ENCODE data around the gene PF4V1. TPM values are rescaled to one million over a fixed set of nuclear protein-coding genes. Genes with fewer than 3 reads are reported as not detected.
"Not testable (repeated sequence)": the region's sequence is repeated elsewhere in the genome, so short reads cannot be mapped to it uniquely, and the experiment has no call there.

PF4V1 gene
- total RNA-seq, 1 donor from 2014 or later = not detected

- no peak for DNase-seq (ENCODE audit: low spot score)
Measured at GRCh38 chr4:73870260-73870659, 17.2 kb downstream of the PF4V1 start.

- no peak for DNase-seq (ENCODE audit: low spot score)
Measured at GRCh38 chr4:73870768-73871167, 17.7 kb downstream of the PF4V1 start.

- DNase-seq (ENCODE audit: low spot score) = no peak
Measured at GRCh38 chr4:73871511-73872310, 18.6 kb downstream of the PF4V1 start.

GRCh38 chr4:73872316-73873108, 19.4 kb downstream of the PF4V1 start:
- DNase-seq (ENCODE audit: low spot score) = peak; percentile 11

GRCh38 chr4:73874386-73874785, 21.3 kb downstream of the PF4V1 start:
- DNase-seq (ENCODE audit: low spot score) = no peak

- no peak for DNase-seq (ENCODE audit: low spot score)
Measured at GRCh38 chr4:73875401-73875800, 22.3 kb downstream of the PF4V1 start.

- no peak for DNase-seq (ENCODE audit: low spot score)
Measured at GRCh38 chr4:73883306-73883705, 30.2 kb downstream of the PF4V1 start.

GRCh38 chr4:73885574-73886267, 32.6 kb downstream of the PF4V1 start:
- DNase-seq (ENCODE audit: low spot score) = no peak

- no peak for DNase-seq (ENCODE audit: low spot score)
Measured at GRCh38 chr4:73891326-73891725, 38.2 kb downstream of the PF4V1 start.

- DNase-seq (ENCODE audit: low spot score) = no peak
Measured at GRCh38 chr4:73891739-73892405, 38.8 kb downstream of the PF4V1 start.

GRCh38 chr4:73892966-73893365, 39.9 kb downstream of the PF4V1 start:
- DNase-seq (ENCODE audit: low spot score) = no peak

GRCh38 chr4:73894001-73894400, 40.9 kb downstream of the PF4V1 start:
- no peak for DNase-seq (ENCODE audit: low spot score)

GRCh38 chr4:73895201-73896175, 42.4 kb downstream of the PF4V1 start:
- DNase-seq (ENCODE audit: low spot score) = no peak

- DNase-seq (ENCODE audit: low spot score) = no peak
Measured at GRCh38 chr4:73896416-73896815, 43.3 kb downstream of the PF4V1 start.

GRCh38 chr4:73897380-73898136, 44.5 kb downstream of the PF4V1 start:
- DNase-seq (ENCODE audit: low spot score) = peak; percentile 10

- not testable (repeated sequence) for DNase-seq (ENCODE audit: low spot score)
Measured at GRCh38 chr4:73899338-73899737, 46.2 kb downstream of the PF4V1 start.

GRCh38 chr4:73901031-73901430, 47.9 kb downstream of the PF4V1 start:
- no peak for DNase-seq (ENCODE audit: low spot score)

- no peak for DNase-seq (ENCODE audit: low spot score)
Measured at GRCh38 chr4:73902038-73902637, 49.0 kb downstream of the PF4V1 start.

- no peak for DNase-seq (ENCODE audit: low spot score)
Measured at GRCh38 chr4:73902817-73903547, 49.9 kb downstream of the PF4V1 start.

Data from umbilical cord (tissue), 2 donors.